Measurements from ENCODE around the gene MCM9.

MCM9 gene

GRCh38 chr6:118860880-118861279 is 74.1 kb downstream of the MCM9 start:
- Histone ChIP-seq H3K18ac (ENCODE audit: low read length) (peak overlapping the region; percentile 63), H3K4me1 (ENCODE audit: control insufficient read depth in 2 of 2, insufficient read depth in 1 of 2, low read depth in 1 of 2, low read length in 2 of 2) (no peaks in the 10 kb centered on the region), H3K4me2 (ENCODE audit: insufficient read depth, low read length, poor library complexity, severe bottlenecking) (no peak overlapping the region), H3K9ac (ENCODE audit: low read depth, low read length, poor library complexity) (no peak overlapping the region), H2AFZ (ENCODE audit: low read length) (no peak overlapping the region), H2BK120ac (ENCODE audit: low read depth, low read length) (no peak overlapping the region), H3K4ac (ENCODE audit: low read length) (peak overlapping the region; percentile 13), H3K4me3 (ENCODE audit: low read length in 2 of 2) (peak overlapping the region in 1 of 2 donors; percentile 34), H2AK5ac (ENCODE audit: low read depth, low read length) (peak overlapping the region; percentile 26), H4K91ac (ENCODE audit: low read depth, low read length, poor library complexity) (peak overlapping the region; percentile 62), H2BK5ac (ENCODE audit: low read length) (no peak overlapping the region), H3K9me3 (replicated peaks in 1 of 2; ENCODE audit: control insufficient read depth in 2 of 2, insufficient read depth in 1 of 2, low read depth in 1 of 2, low read length in 2 of 2) (peaks cover 2 to 22% of the 10 kb centered on the region in 2 donors), H3K79me1 (ENCODE audit: low read depth, low read length) (peaks cover 2% of the 10 kb centered on the region), H2BK15ac (ENCODE audit: low read length) (no peak overlapping the region), H3K36me3 (replicated peaks in 1 of 2; ENCODE audit: control insufficient read depth in 2 of 2, insufficient read depth in 2 of 2, low read length in 2 of 2) (peaks cover 0 to 4% of the 10 kb centered on the region in 2 donors), H4K8ac (ENCODE audit: low read depth, low read length) (no peak overlapping the region), H3K27ac (replicated peaks; ENCODE audit: low read length) (no peak overlapping the region), H3K27me3 (ENCODE audit: control insufficient read depth in 3 of 3, insufficient read depth in 3 of 3, low read depth in 1 of 3, low read length in 3 of 3) (no peaks in the 10 kb centered on the region), H3K23ac (ENCODE audit: low read depth, low read length, poor library complexity) (no peak overlapping the region), H3K14ac (ENCODE audit: low read length) (no peak overlapping the region), H2BK12ac (ENCODE audit: low read length) (peak overlapping the region; percentile 48)
- DNase-seq (ENCODE audit: low spot score) = no peak
- no CpG with 5 or more reads among the region's 10 CpGs for WGBS, 2 donors (ENCODE audit: extremely low coverage in 2 of 2, insufficient read length in 2 of 2, insufficient replicate concordance in 1 of 2)

GRCh38 chr6:118860363-118860762 is 74.6 kb downstream of the MCM9 start:
- Histone ChIP-seq H3K23ac (ENCODE audit: low read depth, low read length, poor library complexity) (no peak overlapping the region), H3K4me3 (ENCODE audit: low read length in 2 of 2) (no peak overlapping the region), H4K91ac (ENCODE audit: low read depth, low read length, poor library complexity) (no peak overlapping the region), H4K8ac (ENCODE audit: low read depth, low read length) (no peak overlapping the region), H2BK15ac (ENCODE audit: low read length) (no peak overlapping the region), H2BK5ac (ENCODE audit: low read length) (no peak overlapping the region), H3K9me3 (replicated peaks in 1 of 2; ENCODE audit: control insufficient read depth in 2 of 2, insufficient read depth in 1 of 2, low read depth in 1 of 2, low read length in 2 of 2) (peaks cover 0 to 22% of the 10 kb centered on the region in 2 donors), H3K79me1 (ENCODE audit: low read depth, low read length) (peaks cover 2% of the 10 kb centered on the region), H3K4me2 (ENCODE audit: insufficient read depth, low read length, poor library complexity, severe bottlenecking) (no peak overlapping the region), H2BK12ac (ENCODE audit: low read length) (no peak overlapping the region), H3K36me3 (replicated peaks in 1 of 2; ENCODE audit: control insufficient read depth in 2 of 2, insufficient read depth in 2 of 2, low read length in 2 of 2) (peaks cover 0 to 4% of the 10 kb centered on the region in 2 donors), H3K27ac (replicated peaks; ENCODE audit: low read length) (no peak overlapping the region), H3K14ac (ENCODE audit: low read length) (no peak overlapping the region), H3K4me1 (ENCODE audit: control insufficient read depth in 2 of 2, insufficient read depth in 1 of 2, low read depth in 1 of 2, low read length in 2 of 2) (no peaks in the 10 kb centered on the region), H2AK5ac (ENCODE audit: low read depth, low read length) (no peak overlapping the region), H3K4ac (ENCODE audit: low read length) (no peak overlapping the region), H2BK120ac (ENCODE audit: low read depth, low read length) (no peak overlapping the region), H2AFZ (ENCODE audit: low read length) (no peak overlapping the region), H3K27me3 (ENCODE audit: control insufficient read depth in 3 of 3, insufficient read depth in 3 of 3, low read depth in 1 of 3, low read length in 3 of 3) (no peaks in the 10 kb centered on the region), H3K9ac (ENCODE audit: low read depth, low read length, poor library complexity) (no peak overlapping the region), H3K18ac (ENCODE audit: low read length) (no peak overlapping the region)
- DNase-seq (ENCODE audit: low spot score) = no peak
- WGBS, 2 donors (ENCODE audit: extremely low coverage in 2 of 2, insufficient read length in 2 of 2, insufficient replicate concordance in 1 of 2) = no CpG with 5 or more reads among the region's 1 CpG

DNA sequence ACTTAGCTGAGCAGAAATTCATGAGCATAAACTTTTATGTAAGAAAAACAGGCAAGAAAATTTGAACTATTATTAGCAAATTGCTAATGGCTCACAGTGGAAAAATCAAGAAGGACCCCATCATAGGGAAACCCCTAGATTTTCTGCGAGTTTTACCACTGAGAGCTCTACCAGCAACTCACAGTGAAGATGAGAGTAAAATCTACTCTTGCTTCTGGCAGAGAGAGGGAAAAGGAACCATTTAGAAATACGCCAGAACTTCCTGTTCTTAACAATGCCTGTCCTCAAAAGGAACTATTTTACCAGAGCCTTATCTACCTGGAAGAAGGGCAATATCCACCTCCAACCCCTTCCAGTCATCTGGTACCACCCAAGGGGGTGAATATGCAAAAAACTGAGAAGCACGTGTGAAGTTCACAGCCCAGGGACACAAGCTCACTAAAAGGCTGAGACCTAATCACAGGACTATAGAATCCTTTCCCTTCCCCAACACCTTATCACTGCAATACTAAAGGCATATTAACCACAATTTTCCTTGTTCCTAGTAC is 75.4 kb downstream of the MCM9 start:
- no peak overlapping the region for H3K4me2 ChIP-seq (ENCODE audit: insufficient read depth, low read length, poor library complexity, severe bottlenecking)
- H2AFZ ChIP-seq (ENCODE audit: low read length) = no peak overlapping the region
- no peak overlapping the region for H2BK12ac ChIP-seq (ENCODE audit: low read length)
- H3K27ac ChIP-seq (replicated peaks; ENCODE audit: low read length) = no peak overlapping the region
- H2BK15ac ChIP-seq (ENCODE audit: low read length) = no peak overlapping the region
- H3K27me3 ChIP-seq (ENCODE audit: control insufficient read depth in 3 of 3, insufficient read depth in 3 of 3, low read depth in 1 of 3, low read length in 3 of 3) = no peaks in the 10 kb centered on the region
- no peak overlapping the region for H3K4me3 ChIP-seq (ENCODE audit: low read length in 2 of 2)
- no peak overlapping the region for H2BK5ac ChIP-seq (ENCODE audit: low read length)
- WGBS, 2 donors (ENCODE audit: extremely low coverage in 2 of 2, insufficient read length in 2 of 2, insufficient replicate concordance in 1 of 2) = no CpG with 5 or more reads among the region's 3 CpGs
- H4K8ac ChIP-seq (ENCODE audit: low read depth, low read length) = no peak overlapping the region
- H4K91ac ChIP-seq (ENCODE audit: low read depth, low read length, poor library complexity) = no peak overlapping the region
- peaks cover 2% of the 10 kb centered on the region for H3K79me1 ChIP-seq (ENCODE audit: low read depth, low read length)
- H3K4ac ChIP-seq (ENCODE audit: low read length) = no peak overlapping the region
- H3K14ac ChIP-seq (ENCODE audit: low read length) = no peak overlapping the region
- H2BK120ac ChIP-seq (ENCODE audit: low read depth, low read length) = no peak overlapping the region
- no peak overlapping the region for H3K18ac ChIP-seq (ENCODE audit: low read length)
- H2AK5ac ChIP-seq (ENCODE audit: low read depth, low read length) = no peak overlapping the region
- H3K36me3 ChIP-seq (replicated peaks in 1 of 2; ENCODE audit: control insufficient read depth in 2 of 2, insufficient read depth in 2 of 2, low read length in 2 of 2) = peaks cover 0 to 4% of the 10 kb centered on the region in 2 donors
- no peak for DNase-seq (ENCODE audit: low spot score)
- peaks cover 0 to 22% of the 10 kb centered on the region in 2 donors for H3K9me3 ChIP-seq (replicated peaks in 1 of 2; ENCODE audit: control insufficient read depth in 2 of 2, insufficient read depth in 1 of 2, low read depth in 1 of 2, low read length in 2 of 2)
- H3K23ac ChIP-seq (ENCODE audit: low read depth, low read length, poor library complexity) = no peak overlapping the region
- H3K9ac ChIP-seq (ENCODE audit: low read depth, low read length, poor library complexity) = no peak overlapping the region
- H3K4me1 ChIP-seq (ENCODE audit: control insufficient read depth in 2 of 2, insufficient read depth in 1 of 2, low read depth in 1 of 2, low read length in 2 of 2) = no peaks in the 10 kb centered on the region

DNA sequence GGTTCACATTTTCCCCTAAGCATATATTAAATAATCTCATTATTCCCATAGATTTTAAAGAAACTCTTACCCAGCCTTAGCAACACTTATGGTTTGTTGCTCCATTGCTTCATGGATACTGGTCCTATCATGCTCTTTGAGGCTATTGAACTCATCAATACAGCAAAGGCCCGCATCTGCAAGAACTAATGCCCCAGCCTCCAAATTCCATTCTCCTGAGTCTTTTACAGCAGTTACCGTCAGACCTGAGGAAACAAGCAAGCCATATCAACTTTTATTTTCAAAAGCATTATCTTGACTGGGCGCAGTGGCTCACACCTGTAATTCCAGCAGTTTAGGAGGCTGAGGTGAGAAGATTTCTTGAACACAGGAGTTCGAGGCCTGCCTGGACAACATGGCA is 78.7 kb downstream of the MCM9 start:
- Histone ChIP-seq H3K79me1 (ENCODE audit: low read depth, low read length) (peaks cover 2% of the 10 kb centered on the region), H4K91ac (ENCODE audit: low read depth, low read length, poor library complexity) (no peak overlapping the region), H2BK15ac (ENCODE audit: low read length) (no peak overlapping the region), H2BK120ac (ENCODE audit: low read depth, low read length) (no peak overlapping the region), H3K9me3 (replicated peaks in 1 of 2; ENCODE audit: control insufficient read depth in 2 of 2, insufficient read depth in 1 of 2, low read depth in 1 of 2, low read length in 2 of 2) (peaks cover 0 to 8% of the 10 kb centered on the region in 2 donors), H2BK12ac (ENCODE audit: low read length) (no peak overlapping the region), H4K8ac (ENCODE audit: low read depth, low read length) (no peak overlapping the region), H3K27me3 (ENCODE audit: control insufficient read depth in 3 of 3, insufficient read depth in 3 of 3, low read depth in 1 of 3, low read length in 3 of 3) (no peaks in the 10 kb centered on the region), H3K27ac (replicated peaks; ENCODE audit: low read length) (no peak overlapping the region), H3K4me2 (ENCODE audit: insufficient read depth, low read length, poor library complexity, severe bottlenecking) (no peak overlapping the region), H3K18ac (ENCODE audit: low read length) (no peak overlapping the region), H3K4me3 (ENCODE audit: low read length in 2 of 2) (no peak overlapping the region), H3K23ac (ENCODE audit: low read depth, low read length, poor library complexity) (no peak overlapping the region), H2AK5ac (ENCODE audit: low read depth, low read length) (no peak overlapping the region), H3K14ac (ENCODE audit: low read length) (no peak overlapping the region), H2BK5ac (ENCODE audit: low read length) (no peak overlapping the region), H3K36me3 (replicated peaks in 1 of 2; ENCODE audit: control insufficient read depth in 2 of 2, insufficient read depth in 2 of 2, low read length in 2 of 2) (peaks cover 0 to 6% of the 10 kb centered on the region in 2 donors), H3K9ac (ENCODE audit: low read depth, low read length, poor library complexity) (no peak overlapping the region), H2AFZ (ENCODE audit: low read length) (no peak overlapping the region), H3K4ac (ENCODE audit: low read length) (no peak overlapping the region), H3K4me1 (ENCODE audit: control insufficient read depth in 2 of 2, insufficient read depth in 1 of 2, low read depth in 1 of 2, low read length in 2 of 2) (no peaks in the 10 kb centered on the region)
- no CpG with 5 or more reads among the region's 4 CpGs for WGBS, 2 donors (ENCODE audit: extremely low coverage in 2 of 2, insufficient read length in 2 of 2, insufficient replicate concordance in 1 of 2)
- no peak for DNase-seq (ENCODE audit: low spot score)
